Activated B cell treated with CpG ODN at 0.5 μM for 24 hours (primary cell): ENCODE measurements around the gene INSIG1. TPM values are rescaled to one million over a fixed set of nuclear protein-coding genes. Genes with fewer than 3 reads are reported as not detected.

Source experiments
- ATAC-seq: fragments of 200-7000 bp; cut with Tn5 transposase; one replicate; pipeline ENCODE4 v1.10.0; 2021; ENCODE audit warnings: low read depth, mild to moderate bottlenecking, moderate library complexity
- CTCF ChIA-PET: fragments of 350-600 bp; sonication (Branson Sonifier 250); formaldehyde crosslinking; loops from one replicate; lab custom pipeline; 2021; ENCODE audit warnings: antibody characterized with exemption; lab: Charles Lee
- POLR2A ChIA-PET: fragments of 350-600 bp; sonication (Branson Sonifier 250); formaldehyde crosslinking; loops from one replicate; lab custom pipeline; 2021; ENCODE audit warnings: antibody characterized with exemption; lab: Charles Lee
- DNase-seq: peaks from one replicate; pipeline ENCODE4 v3.0.0; 2022
- H3K27ac Mint-ChIP-seq: one replicate; pipeline ENCODE4 v1.8.0; 2020; ENCODE audit warnings: mixed read lengths
- H3K27me3 Mint-ChIP-seq: one replicate; pipeline ENCODE4 v1.8.0; 2021; ENCODE audit warnings: mixed read lengths
- H3K36me3 Mint-ChIP-seq: one replicate; pipeline ENCODE4 v1.8.0; 2021; ENCODE audit warnings: low read depth, mixed read lengths
- H3K4me1 Mint-ChIP-seq: one replicate; pipeline ENCODE4 v1.8.0; 2021; ENCODE audit warnings: mixed read lengths
- H3K4me3 Mint-ChIP-seq: one replicate; pipeline ENCODE4 v1.8.0; 2020; ENCODE audit warnings: mild to moderate bottlenecking, mixed read lengths
- H3K9me3 Mint-ChIP-seq: one replicate; pipeline ENCODE4 v1.8.0; 2020; ENCODE audit warnings: mixed read lengths
- CTCF ChIP-seq: fragments of 200-600 bp; IDR thresholded peaks from one replicate; pipeline ENCODE4 v1.8.0; 2022; ENCODE audit warnings: antibody characterized with exemption, mild to moderate bottlenecking
- intact Hi-C: fragments of 100-400 bp; cut with micrococcal nuclease; formaldehyde crosslinking; loops from one replicate; pipeline ENCODE4 v1.15.1; 2024
- total RNA-seq: library from RNA; stranded (reverse); gene quantifications from 2 replicates; pipeline ENCODE4 v1.2.3, GENCODE V29; 2022

Gene INSIG1
- total RNA-seq, 1 donor from 2014 or later: 79.6 TPM

- intact Hi-C loops: no loop called here
- Mint-ChIP-seq H3K27me3 (peaks cover 13% of the 10 kb centered on the region), H3K9me3 (no peaks in the 10 kb centered on the region), H3K27ac (no peak overlapping the region), H3K4me1 (no peaks in the 10 kb centered on the region), H3K4me3 (no peak overlapping the region), H3K36me3 (no peaks in the 10 kb centered on the region)
- no peak for DNase-seq
- ChIA-PET POLR2A (no interaction called here), CTCF (no interaction called here)
- no peak for TF ChIP-seq CTCF
- ATAC-seq: no peak
These were observed 27.7 kb upstream of the INSIG1 start for GRCh38 chr7:155269766-155270585.

GRCh38 chr7:155270861-155271260 is 26.8 kb upstream of the INSIG1 start:
- no peak for TF ChIP-seq CTCF
- DNase-seq: no peak
- Mint-ChIP-seq H3K9me3 (no peaks in the 10 kb centered on the region), H3K27me3 (peaks cover 18% of the 10 kb centered on the region), H3K36me3 (no peaks in the 10 kb centered on the region), H3K4me1 (no peaks in the 10 kb centered on the region), H3K4me3 (no peak overlapping the region), H3K27ac (no peak overlapping the region)
- ChIA-PET CTCF (no interaction called here), POLR2A (no interaction called here)
- no peak for ATAC-seq
- intact Hi-C loops: no loop called here

GRCh38 chr7:155274633-155275355 is 22.9 kb upstream of the INSIG1 start:
- DNase-seq (no peak), ATAC-seq (no peak)
- Mint-ChIP-seq H3K4me1 (no peaks in the 10 kb centered on the region), H3K36me3 (no peaks in the 10 kb centered on the region), H3K4me3 (no peak overlapping the region), H3K9me3 (no peaks in the 10 kb centered on the region), H3K27ac (no peak overlapping the region), H3K27me3 (peaks cover 27% of the 10 kb centered on the region)
- CTCF ChIA-PET: no interaction called here
- intact Hi-C loops: no loop called here
- no peak for TF ChIP-seq CTCF
- POLR2A ChIA-PET: no interaction called here

GRCh38 chr7:155276042-155276799 is 21.5 kb upstream of the INSIG1 start:
- no peaks in the 10 kb centered on the region for H3K36me3 Mint-ChIP-seq
- ATAC-seq: no peak
- H3K4me3 Mint-ChIP-seq: no peak overlapping the region
- ChIA-PET CTCF (no interaction called here), POLR2A (no interaction called here)
- H3K27ac Mint-ChIP-seq: no peak overlapping the region
- no peak for DNase-seq
- H3K27me3 Mint-ChIP-seq: peaks cover 24% of the 10 kb centered on the region
- TF ChIP-seq CTCF: no peak
- intact Hi-C loops: no loop called here
- no peaks in the 10 kb centered on the region for H3K9me3 Mint-ChIP-seq
- H3K4me1 Mint-ChIP-seq: no peaks in the 10 kb centered on the region
